GM12878 (cell line): Measurements from ENCODE around the gene TCF7. TPM values are rescaled to one million over a fixed set of nuclear protein-coding genes. Genes with fewer than 3 reads are reported as not detected.
A peak's percentile ranks its signal among the peaks of the same experiment; 100 is the strongest.

Experiments
- BACH1 ChIP-seq: fragments of 450-650 bp; IDR thresholded peaks from 2 replicates; pipeline ENCODE4 v1.6.1; 2017; ENCODE audit warnings: mild to moderate bottlenecking, borderline replicate concordance
- CHD1 ChIP-seq: IDR thresholded peaks from 2 replicates; pipeline ENCODE4 v1.6.1; 2012; ENCODE audit warnings: low read depth, low read length, improper control_type of control experiment
- CREM ChIP-seq: IDR thresholded peaks from 2 replicates; pipeline ENCODE4 v1.6.1; 2014; ENCODE audit warnings: antibody characterized with exemption, low read depth
- CTCF ChIP-seq, 3 experiments: IDR thresholded peaks in 2 of 3; conservative IDR thresholded peaks in 1 of 3; 2 replicates each; pipeline ENCODE4 v1.5.1; 2011; ENCODE audit warnings: low read depth in 3 of 3, low read length in 3 of 3, mild to moderate bottlenecking in 3 of 3, control low read depth in 2 of 3, moderate library complexity in 2 of 3, inconsistent platforms in 1 of 3, mixed read lengths in 1 of 3; ENCODE audit not compliant: control insufficient read depth in 2 of 3, insufficient read depth in 1 of 3; ENCODE audit errors: extremely low read depth in 1 of 3
- GABPA ChIP-seq: IDR thresholded peaks from 2 replicates; pipeline ENCODE4 v1.6.1; 2014; ENCODE audit warnings: antibody characterized with exemption, low read depth, mild to moderate bottlenecking, inconsistent platforms
- IRF3 ChIP-seq: fragments of 450-650 bp; IDR thresholded peaks from 2 replicates; pipeline ENCODE4 v1.6.1; 2014; ENCODE audit warnings: mild to moderate bottlenecking
- MEF2B ChIP-seq: fragments of 450-650 bp; IDR thresholded peaks from 2 replicates; pipeline ENCODE4 v1.6.1; 2018; ENCODE audit warnings: mild to moderate bottlenecking, moderate library complexity; ENCODE audit not compliant: partially characterized antibody, poor library complexity, severe bottlenecking
- NFYA ChIP-seq: IDR thresholded peaks from 2 replicates; pipeline ENCODE4 v1.6.1; 2011; ENCODE audit warnings: low read depth, mild to moderate bottlenecking, low read length, improper control_type of control experiment, borderline replicate concordance
- NFYB ChIP-seq: IDR thresholded peaks from 2 replicates; pipeline ENCODE4 v1.6.1; 2011; ENCODE audit warnings: low read depth, mild to moderate bottlenecking, low read length, improper control_type of control experiment, moderate library complexity; ENCODE audit not compliant: insufficient read depth
- NR2F1 ChIP-seq: fragments of 450-650 bp; conservative IDR thresholded peaks from 2 replicates; pipeline ENCODE4 v1.6.1; 2017; ENCODE audit warnings: mild to moderate bottlenecking
- POU2F2 ChIP-seq: IDR thresholded peaks from 3 replicates; pipeline ENCODE4 v1.6.1; 2011; ENCODE audit warnings: low read depth, mild to moderate bottlenecking, low read length, borderline replicate concordance
- RAD21 ChIP-seq: IDR thresholded peaks from 2 replicates; pipeline ENCODE4 v1.6.1; 2011; ENCODE audit warnings: mild to moderate bottlenecking, low read depth, low read length, moderate library complexity; ENCODE audit not compliant: insufficient read depth
- SIX5 ChIP-seq: IDR thresholded peaks from 2 replicates; pipeline ENCODE4 v1.6.1; 2011; ENCODE audit warnings: mild to moderate bottlenecking, low read depth, low read length, moderate library complexity; ENCODE audit not compliant: severe bottlenecking
- SMAD5 ChIP-seq: IDR thresholded peaks from 2 replicates; pipeline ENCODE4 v1.6.1; 2016; ENCODE audit warnings: antibody characterized with exemption, low read depth
- SMARCA5 ChIP-seq: fragments of 450-650 bp; IDR thresholded peaks from 2 replicates; pipeline ENCODE4 v1.6.1; 2017; ENCODE audit warnings: mild to moderate bottlenecking
- STAT3 ChIP-seq: IDR thresholded peaks from 2 replicates; pipeline ENCODE4 v1.6.1; 2011; ENCODE audit warnings: low read depth, low read length, improper control_type of control experiment
- TARDBP ChIP-seq: IDR thresholded peaks from 2 replicates; pipeline ENCODE4 v1.6.1; 2016; ENCODE audit warnings: borderline replicate concordance
- ZSCAN29 ChIP-seq: fragments of 450-650 bp; IDR thresholded peaks from 2 replicates; pipeline ENCODE4 v1.6.1; 2017; ENCODE audit warnings: mild to moderate bottlenecking, moderate library complexity
- polyA plus RNA-seq, 11 experiments: library from polyadenylated mRNA; depleted of rRNA in 4 of 11; unstranded in 6 of 11; stranded (reverse) in 5 of 11; fragments of >200 nt; fragmentation: Nextera tagmentation in 4 of 11; fragmentation: Illumina TruSeq in 1 of 11; extraction: Ambion mirVana in 4 of 11; extraction: Trizol in 1 of 11; gene quantifications; 1 replicate in 1 of 11; 2 replicates in 10 of 11; pipeline versions ENCODE4 v1.2.1 to v1.2.3, GENCODE V29; 2011 to 2016; ENCODE audit warnings: inconsistent platforms in 2 of 11, missing spikeins in 2 of 11, low read depth in 1 of 11
- total RNA-seq, 4 experiments: library from RNA; depleted of rRNA in 3 of 4; stranded (reverse); fragments of >200 nt in 3 of 4; fragmentation: Illumina TruSeq in 1 of 4; extraction: Trizol in 1 of 4; gene quantifications; 2 replicates each; pipeline versions ENCODE4 v1.2.1 to v1.2.3, GENCODE V29; 2013 to 2021
- TF ChIP-seq, protein P1 (sequence below): fragments of 450-650 bp; IDR thresholded peaks from 2 replicates; pipeline ENCODE4 v1.6.1; 2017; ENCODE audit warnings: mild to moderate bottlenecking, low read depth, inconsistent platforms; ENCODE audit not compliant: poor library complexity, severe bottlenecking
- TF ChIP-seq, protein P2 (sequence below): fragments of 450-650 bp; IDR thresholded peaks from 2 replicates; pipeline ENCODE4 v1.6.1; 2017; ENCODE audit warnings: mild to moderate bottlenecking

Gene TCF7
- total and polyA plus RNA-seq, 10 of the 15 experiments (the other 5 are each of a cell fraction or from before 2014, with no cell fraction given), result 10.0 to 60.2 (median 23.6) TPM

- TF ChIP-seq CREM (no peak), MEF2B (no peak), CTCF (IDR thresholded peaks at IDR 0.05 in 2 of 3, conservative IDR thresholded peaks at IDR 0.05 in 1 of 3; ENCODE audit: control insufficient read depth in 2 of 3, extremely low read depth in 1 of 3, insufficient read depth in 1 of 3, low read depth in 3 of 3, low read length in 3 of 3) (peak; percentile 87 to 97 (median 89)), IRF3 (no peak), TARDBP (no peak), ZSCAN29 (no peak), STAT3 (no peak), RAD21 (peak; percentile 92), CHD1 (no peak), SMARCA5 (peak; percentile 61; the same call in 1 of the 2 replicates), SIX5 (no peak), POU2F2 (no peak), NR2F1 (peak; percentile 75), NFYA (no peak), GABPA (no peak), BACH1 (no peak), SMAD5 (no peak), NFYB (no peak)
- TF ChIP-seq, protein P1, sequence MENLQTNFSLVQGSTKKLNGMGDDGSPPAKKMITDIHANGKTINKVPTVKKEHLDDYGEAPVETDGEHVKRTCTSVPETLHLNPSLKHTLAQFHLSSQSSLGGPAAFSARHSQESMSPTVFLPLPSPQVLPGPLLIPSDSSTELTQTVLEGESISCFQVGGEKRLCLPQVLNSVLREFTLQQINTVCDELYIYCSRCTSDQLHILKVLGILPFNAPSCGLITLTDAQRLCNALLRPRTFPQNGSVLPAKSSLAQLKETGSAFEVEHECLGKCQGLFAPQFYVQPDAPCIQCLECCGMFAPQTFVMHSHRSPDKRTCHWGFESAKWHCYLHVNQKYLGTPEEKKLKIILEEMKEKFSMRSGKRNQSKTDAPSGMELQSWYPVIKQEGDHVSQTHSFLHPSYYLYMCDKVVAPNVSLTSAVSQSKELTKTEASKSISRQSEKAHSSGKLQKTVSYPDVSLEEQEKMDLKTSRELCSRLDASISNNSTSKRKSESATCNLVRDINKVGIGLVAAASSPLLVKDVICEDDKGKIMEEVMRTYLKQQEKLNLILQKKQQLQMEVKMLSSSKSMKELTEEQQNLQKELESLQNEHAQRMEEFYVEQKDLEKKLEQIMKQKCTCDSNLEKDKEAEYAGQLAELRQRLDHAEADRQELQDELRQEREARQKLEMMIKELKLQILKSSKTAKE, result no peak
- TF ChIP-seq, protein P2, sequence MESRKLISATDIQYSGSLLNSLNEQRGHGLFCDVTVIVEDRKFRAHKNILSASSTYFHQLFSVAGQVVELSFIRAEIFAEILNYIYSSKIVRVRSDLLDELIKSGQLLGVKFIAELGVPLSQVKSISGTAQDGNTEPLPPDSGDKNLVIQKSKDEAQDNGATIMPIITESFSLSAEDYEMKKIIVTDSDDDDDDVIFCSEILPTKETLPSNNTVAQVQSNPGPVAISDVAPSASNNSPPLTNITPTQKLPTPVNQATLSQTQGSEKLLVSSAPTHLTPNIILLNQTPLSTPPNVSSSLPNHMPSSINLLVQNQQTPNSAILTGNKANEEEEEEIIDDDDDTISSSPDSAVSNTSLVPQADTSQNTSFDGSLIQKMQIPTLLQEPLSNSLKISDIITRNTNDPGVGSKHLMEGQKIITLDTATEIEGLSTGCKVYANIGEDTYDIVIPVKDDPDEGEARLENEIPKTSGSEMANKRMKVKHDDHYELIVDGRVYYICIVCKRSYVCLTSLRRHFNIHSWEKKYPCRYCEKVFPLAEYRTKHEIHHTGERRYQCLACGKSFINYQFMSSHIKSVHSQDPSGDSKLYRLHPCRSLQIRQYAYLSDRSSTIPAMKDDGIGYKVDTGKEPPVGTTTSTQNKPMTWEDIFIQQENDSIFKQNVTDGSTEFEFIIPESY, result no peak
These were observed 70.0 kb downstream of the TCF7 start (continued) for GRCh38 chr5:134184155-134185135.
